ENCODE results near the gene PPP1R11. TPM values are rescaled to one million over a fixed set of nuclear protein-coding genes. Genes with fewer than 3 reads are reported as not detected.

PPP1R11 gene
- total RNA-seq, 1 donor from 2014 or later: 73.4 TPM

DNA sequence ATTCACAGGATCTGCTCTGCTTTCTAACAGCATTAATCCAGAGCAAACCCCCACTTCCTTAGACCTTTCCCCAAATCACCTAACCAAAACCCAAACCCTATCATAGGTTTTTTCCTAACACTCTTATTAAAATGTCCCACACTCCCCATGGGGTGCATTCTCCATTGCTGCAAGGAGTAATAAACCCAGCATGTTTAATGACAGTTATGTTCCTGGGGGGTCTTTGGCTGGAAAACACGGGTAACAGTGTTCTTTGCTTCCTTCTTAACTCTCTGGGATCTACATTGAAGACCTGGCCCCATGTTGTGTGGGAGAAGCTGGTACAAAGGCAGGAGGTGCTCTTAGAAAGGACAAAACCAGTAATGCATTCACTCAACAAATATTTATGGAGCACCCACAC, 29.8 kb downstream of the PPP1R11 start:
- Histone ChIP-seq H3K27me3 (ENCODE audit: control insufficient read depth, insufficient read depth, low read length) (peaks cover 48% of the 10 kb centered on the region), H3K36me3 (ENCODE audit: control insufficient read depth, insufficient read depth, low read length) (no peaks in the 10 kb centered on the region), H3K4me3 (ENCODE audit: low read depth, low read length) (no peak overlapping the region)
- no peak for DNase-seq (ENCODE audit: low read depth)
- TF ChIP-seq, protein P1, sequence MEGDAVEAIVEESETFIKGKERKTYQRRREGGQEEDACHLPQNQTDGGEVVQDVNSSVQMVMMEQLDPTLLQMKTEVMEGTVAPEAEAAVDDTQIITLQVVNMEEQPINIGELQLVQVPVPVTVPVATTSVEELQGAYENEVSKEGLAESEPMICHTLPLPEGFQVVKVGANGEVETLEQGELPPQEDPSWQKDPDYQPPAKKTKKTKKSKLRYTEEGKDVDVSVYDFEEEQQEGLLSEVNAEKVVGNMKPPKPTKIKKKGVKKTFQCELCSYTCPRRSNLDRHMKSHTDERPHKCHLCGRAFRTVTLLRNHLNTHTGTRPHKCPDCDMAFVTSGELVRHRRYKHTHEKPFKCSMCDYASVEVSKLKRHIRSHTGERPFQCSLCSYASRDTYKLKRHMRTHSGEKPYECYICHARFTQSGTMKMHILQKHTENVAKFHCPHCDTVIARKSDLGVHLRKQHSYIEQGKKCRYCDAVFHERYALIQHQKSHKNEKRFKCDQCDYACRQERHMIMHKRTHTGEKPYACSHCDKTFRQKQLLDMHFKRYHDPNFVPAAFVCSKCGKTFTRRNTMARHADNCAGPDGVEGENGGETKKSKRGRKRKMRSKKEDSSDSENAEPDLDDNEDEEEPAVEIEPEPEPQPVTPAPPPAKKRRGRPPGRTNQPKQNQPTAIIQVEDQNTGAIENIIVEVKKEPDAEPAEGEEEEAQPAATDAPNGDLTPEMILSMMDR (IDR thresholded peaks at IDR 0.05; ENCODE audit: insufficient read depth, low read length, poor library complexity, severe bottlenecking): no peak

DNA sequence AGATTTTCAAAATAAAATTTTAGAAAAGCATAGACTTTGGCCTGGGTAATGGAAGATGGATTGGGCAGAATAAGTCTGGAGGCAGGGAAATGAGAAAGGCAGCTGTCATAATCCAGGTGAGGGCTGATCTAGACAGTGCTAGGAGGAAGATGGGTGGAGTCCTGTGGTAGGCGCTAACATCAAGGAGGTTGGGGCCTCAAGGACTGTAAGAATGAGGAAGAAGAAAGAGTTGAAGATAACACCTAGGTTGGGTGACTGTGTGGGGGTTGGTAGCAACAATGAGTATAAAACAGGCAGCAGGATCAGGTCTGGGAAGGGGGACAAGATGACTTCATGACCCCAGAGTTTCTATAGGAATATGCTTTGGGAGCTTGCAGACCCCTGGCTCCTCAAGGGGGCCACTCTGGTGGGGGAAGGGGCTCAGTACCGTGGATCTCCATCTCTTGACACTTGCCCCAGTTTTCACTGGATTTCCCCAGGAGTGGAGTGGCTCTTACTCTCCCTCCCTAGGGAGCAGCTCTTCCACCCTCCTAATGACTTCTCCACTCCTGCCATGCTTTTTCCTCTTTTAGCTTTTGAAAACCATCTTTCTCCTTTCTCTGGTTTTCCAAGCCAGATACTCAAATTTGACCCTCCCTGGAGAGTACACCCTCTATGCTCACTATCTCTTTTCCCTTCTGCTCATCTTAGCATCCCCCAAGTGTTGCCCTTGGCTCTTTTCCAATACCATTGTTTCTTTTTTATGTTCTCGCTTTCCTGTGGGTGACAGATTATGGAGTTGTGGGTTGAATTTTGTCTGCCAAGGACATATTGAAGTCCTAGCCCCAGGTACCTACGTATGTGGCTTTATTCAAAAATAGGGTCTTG, 31.1 kb downstream of the PPP1R11 start:
- TF ChIP-seq, protein P1 (IDR thresholded peaks at IDR 0.05; ENCODE audit: insufficient read depth, low read length, poor library complexity, severe bottlenecking): no peak
- Histone ChIP-seq H3K4me3 (ENCODE audit: low read depth, low read length) (no peak overlapping the region), H3K27me3 (ENCODE audit: control insufficient read depth, insufficient read depth, low read length) (peaks cover 50% of the 10 kb centered on the region), H3K36me3 (ENCODE audit: control insufficient read depth, insufficient read depth, low read length) (no peaks in the 10 kb centered on the region)
- no peak for DNase-seq (ENCODE audit: low read depth)

DNA sequence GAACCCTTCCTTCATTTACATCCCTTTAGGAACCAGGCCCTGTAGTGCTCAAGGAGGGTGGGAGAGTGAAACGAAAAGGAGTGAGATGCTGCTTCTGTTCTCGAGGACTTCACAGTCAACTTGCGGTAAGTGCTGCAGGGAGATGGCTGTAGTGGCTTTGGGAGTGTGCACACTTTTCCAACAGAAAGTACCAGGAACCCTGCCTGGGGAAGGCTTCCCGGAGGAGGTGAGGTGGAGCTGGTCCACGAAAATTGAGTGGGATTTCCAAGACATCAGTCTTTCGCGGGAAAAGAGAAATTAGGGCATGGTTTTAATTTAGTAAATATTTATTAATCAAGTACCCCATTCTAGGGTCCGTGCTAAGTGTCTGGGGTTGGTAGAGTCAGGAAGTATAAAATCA, 33.2 kb downstream of the PPP1R11 start:
- Histone ChIP-seq H3K36me3 (ENCODE audit: control insufficient read depth, insufficient read depth, low read length) (no peaks in the 10 kb centered on the region), H3K4me3 (ENCODE audit: low read depth, low read length) (no peak overlapping the region), H3K27me3 (ENCODE audit: control insufficient read depth, insufficient read depth, low read length) (peaks cover 59% of the 10 kb centered on the region)
- TF ChIP-seq, protein P1 (IDR thresholded peaks at IDR 0.05; ENCODE audit: insufficient read depth, low read length, poor library complexity, severe bottlenecking): no peak
- no peak for DNase-seq (ENCODE audit: low read depth)

DNA sequence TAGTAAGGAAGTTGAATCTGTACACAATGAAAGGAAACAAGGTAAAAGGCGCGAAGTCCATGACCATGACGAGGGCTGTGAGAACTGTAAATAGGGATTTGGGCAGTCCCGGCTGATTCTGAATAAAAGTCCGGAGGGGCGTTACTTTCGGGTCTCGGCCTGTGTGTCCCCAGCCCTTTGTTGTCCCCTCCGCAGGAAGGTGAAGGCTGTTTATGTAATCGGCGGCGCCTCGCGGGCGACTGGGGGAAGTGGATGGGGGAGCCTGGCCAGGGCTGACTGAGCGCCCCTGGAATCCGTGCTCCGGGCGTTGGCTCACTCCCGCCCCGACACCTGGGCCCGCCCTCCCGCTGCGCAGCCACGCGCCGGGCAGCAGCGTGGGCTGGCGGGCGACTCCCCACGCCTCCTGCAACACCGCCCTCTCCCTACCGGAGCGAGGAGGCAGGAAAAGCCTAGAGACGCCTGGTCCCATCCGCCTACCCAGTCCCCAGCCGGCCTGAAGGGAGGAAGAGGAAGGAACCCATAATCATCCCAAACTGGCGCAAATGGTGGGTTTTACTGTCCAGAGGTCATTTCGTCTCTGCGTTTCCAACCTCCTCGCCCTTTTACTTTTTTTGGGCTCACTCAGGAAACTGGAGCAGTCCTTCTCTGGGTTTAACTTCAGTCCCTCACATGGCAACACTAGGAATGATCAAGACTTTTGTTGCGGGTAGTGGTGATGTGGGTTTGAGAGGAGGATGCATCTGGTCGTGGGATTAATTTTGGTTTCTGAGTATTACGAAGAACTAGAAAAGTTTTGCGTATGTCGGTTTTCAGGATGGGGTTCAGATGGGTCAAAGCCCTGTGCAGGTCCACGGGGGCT, 33.8 kb downstream of the PPP1R11 start:
- H3K4me3 ChIP-seq (ENCODE audit: low read depth, low read length): no peak overlapping the region
- peaks cover 59% of the 10 kb centered on the region for H3K27me3 ChIP-seq (ENCODE audit: control insufficient read depth, insufficient read depth, low read length)
- no peaks in the 10 kb centered on the region for H3K36me3 ChIP-seq (ENCODE audit: control insufficient read depth, insufficient read depth, low read length)
- DNase-seq (ENCODE audit: low read depth): no peak
- TF ChIP-seq, protein P1 (IDR thresholded peaks at IDR 0.05; ENCODE audit: insufficient read depth, low read length, poor library complexity, severe bottlenecking): no peak

DNA sequence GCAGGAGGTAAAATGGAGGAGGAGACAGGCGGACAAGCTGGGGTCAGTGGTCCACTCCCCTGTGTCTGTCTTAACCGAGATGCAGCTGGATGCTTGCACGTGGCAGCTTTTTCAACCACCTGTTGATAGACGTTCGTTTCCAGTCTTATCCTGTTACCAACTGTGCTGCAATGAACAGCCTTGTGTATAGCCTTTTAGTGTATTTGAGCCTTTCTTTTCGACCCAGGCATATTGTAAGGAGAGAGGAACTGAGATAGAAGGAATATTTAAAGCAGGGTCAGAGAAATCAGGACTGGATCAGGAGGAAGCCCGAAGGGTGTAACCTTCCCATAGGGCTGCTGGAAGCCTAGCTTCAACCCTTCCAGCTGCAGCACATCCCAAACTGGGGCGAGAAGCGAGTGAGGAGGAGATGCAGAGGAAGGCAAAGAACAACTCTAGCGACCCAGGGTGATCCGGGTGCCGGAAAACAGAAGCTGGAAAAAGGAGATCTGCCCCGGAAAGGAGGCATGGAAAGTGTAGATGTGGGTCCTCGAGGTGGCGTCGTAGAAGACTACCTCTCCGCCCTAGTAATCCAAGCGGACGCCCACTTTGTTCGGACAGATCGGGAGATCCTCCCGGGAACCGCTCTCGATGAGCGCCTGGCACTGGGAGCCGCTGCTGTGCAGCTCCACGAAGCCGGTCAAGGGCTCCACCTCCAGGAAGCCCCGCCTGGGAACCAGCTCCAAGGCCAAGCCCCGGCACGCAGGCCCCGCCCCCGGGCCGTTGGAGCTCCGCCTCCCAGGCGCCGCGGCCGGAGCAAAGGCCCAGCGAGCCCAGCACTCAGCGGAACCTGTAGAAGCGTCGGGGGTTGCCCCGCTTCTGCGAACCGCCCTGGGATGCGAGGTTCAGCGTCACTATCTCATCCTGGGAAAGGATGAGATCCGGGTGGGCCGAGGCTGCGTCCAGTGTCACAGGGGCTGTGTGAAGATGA, 34.7 kb downstream of the PPP1R11 start:
- Histone ChIP-seq H3K36me3 (ENCODE audit: control insufficient read depth, insufficient read depth, low read length) (no peaks in the 10 kb centered on the region), H3K4me3 (ENCODE audit: low read depth, low read length) (peak overlapping the region; percentile 20), H3K27me3 (ENCODE audit: control insufficient read depth, insufficient read depth, low read length) (peaks cover 59% of the 10 kb centered on the region)
- no peak for DNase-seq (ENCODE audit: low read depth)
- TF ChIP-seq, protein P1 (IDR thresholded peaks at IDR 0.05; ENCODE audit: insufficient read depth, low read length, poor library complexity, severe bottlenecking): peak; percentile 30
